ENCODE results near the gene PTGER4.
A peak's percentile ranks its signal among the peaks of the same experiment; 100 is the strongest.
"Not testable (repeated sequence)": the region's sequence is repeated elsewhere in the genome, so short reads cannot be mapped to it uniquely, and the experiment has no call there.

The PTGER4 gene

DNA sequence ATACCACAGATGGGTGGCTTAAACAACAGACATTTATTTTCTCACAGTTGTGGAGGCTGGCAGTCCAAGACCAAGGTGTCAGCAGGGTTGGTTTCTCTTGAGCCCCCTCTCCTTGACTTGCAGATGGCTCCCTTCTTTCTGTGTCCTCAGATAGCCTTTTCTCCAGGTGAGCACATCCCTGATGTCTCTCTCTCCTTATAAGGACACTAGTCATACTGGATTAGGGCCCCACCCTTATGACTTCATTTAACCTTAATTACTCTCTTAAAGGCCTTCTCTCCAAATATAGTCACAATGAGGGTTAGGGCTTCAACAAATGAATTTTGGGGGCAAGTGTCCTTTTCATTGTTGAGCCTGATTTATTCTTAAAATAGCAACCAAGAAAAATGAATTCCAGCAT is 14.7 kb downstream of the PTGER4 start:
- no peak for FAIRE-seq

DNA sequence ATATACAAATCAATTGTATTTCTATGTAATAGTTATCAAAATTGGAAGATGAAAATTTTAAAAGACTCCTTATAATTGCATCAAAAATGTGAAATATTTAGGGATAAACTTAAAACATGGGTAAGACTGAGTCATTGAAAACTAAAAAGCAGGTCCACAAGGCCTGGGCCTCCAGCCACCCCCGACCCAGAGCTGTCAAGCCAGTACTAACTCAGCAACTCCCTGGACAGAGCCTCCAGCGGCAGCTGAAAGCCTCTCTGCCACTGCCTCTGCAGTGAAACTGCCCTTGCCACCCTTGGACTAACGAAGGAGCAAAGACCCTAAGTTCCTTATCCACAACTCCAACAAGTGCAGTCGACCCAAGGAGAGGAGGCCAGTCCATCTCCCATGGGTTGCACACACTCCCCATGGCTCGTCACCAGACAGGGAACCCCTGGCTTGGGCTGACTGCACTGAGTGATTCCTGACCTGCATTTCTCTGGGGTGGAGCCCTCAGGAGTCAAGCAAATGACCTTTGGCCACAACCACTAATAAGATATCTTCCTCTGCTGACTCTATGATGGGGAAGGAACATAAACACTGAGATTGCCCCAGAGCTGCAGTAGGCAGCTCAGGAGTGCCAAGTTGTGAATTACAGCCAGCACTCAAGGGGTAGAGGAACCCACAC is 20.5 kb downstream of the PTGER4 start:
- FAIRE-seq, result no peak

DNA sequence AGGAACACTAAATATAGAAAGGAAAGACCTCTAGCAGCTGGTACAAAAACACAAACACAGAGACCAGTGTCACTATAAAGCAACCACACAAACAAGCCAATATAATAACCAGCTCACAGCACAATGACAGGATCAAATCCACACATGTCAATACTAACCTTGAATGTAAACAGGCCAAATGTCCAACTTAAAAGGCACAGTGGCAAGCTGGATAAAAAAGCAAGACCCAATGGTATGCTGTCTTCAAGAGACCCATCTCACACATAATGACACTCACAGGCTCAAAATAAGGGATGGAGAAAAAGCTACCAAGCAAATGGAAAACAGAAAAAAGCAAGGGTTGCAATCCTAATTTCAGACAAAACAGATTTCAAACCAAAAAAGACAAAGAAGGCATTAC is 22.3 kb downstream of the PTGER4 start:
- not testable (repeated sequence) for FAIRE-seq

DNA sequence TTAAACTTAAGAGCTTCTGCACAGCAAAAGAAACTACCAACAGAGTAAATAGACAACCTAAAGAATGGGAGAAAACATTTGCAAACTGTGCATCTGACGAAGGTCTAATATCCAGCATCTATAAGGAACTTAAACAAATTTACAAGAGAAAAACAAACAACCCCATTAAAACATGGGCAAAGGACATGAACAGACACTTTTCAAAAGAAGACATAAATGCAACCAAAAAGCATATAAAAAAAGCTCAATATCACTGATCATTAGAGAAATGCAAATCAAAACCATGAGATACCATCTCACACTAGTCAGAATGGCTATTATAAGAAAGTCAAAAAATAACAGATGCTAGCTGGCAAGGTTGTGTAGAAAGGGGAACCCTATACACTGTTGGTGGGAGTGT is 25.8 kb downstream of the PTGER4 start:
- not testable (repeated sequence) for FAIRE-seq

DNA sequence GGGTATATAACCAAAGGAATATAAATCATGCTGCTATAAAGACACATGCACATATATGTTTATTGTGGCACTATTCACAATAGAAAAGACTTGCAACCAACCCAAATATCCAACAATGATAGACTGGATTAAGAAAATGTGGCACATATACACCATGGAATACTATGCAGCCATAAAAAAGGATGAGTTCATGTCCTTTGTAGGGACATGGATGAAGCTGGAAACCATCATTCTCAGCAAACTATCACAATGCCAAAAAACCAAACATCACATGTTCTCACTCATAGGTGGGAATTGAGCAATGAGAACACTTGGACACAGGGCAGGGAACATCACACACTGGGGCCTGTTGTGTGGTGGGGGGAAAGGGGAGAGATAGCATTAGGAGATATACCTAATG is 30.9 kb downstream of the PTGER4 start:
- FAIRE-seq, result not testable (repeated sequence)

DNA sequence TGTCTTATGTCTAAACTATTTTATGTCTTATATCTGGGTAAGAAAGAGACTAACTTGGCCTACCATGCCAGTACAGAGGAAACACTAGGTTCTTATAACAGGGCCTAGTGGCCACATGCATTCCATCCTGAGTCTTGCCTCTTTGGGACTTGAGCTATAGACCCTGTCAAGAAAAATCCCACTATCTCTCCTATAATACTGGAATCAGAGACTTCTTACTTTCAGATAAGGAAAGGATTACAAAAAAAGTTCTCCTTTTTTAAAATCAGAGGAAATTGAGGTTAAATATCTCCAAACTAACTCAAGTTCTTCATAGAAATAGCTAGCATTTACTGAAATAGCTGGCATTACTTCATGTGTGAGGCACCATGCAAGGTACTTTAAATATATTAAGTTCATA is 34.3 kb downstream of the PTGER4 start:
- no peak for FAIRE-seq

DNA sequence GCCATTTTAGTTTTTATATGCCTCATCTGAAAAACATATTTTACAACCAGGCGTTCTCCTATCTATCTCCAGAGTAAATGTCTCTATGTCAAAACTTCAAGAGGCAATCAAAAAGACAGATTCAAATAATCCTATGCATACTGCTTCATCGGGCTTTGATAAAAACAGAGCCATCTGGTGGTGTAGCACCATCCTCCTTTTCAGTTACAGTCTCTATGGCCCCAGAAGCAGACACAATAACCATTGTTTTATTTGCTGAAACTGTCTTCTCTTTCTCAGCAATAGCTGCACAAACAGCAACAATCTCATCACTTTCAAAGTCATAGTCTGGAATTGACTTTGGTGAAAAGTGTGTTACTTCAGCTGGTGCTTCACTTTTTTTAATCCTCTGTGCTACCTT is 36.3 kb downstream of the PTGER4 start:
- FAIRE-seq, result no peak

DNA sequence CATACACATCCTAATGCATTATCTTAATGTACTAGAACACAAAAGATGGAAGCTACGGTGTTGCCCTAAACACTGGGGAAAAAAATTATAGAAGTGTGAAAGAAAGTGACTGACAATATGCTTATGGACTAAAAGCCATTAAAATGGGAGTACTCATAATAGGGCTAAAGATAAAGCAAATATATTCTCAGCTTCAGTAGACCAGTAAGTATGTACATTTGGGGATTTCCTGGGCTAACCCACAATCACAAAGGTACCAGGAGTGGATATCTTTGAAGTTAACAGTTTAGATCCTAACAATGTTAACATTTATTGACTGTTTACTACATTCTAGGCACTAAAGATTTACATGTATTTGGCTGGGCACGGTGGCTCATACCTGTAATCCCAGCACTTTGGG is 36.9 kb downstream of the PTGER4 start:
- FAIRE-seq, result no peak

DNA sequence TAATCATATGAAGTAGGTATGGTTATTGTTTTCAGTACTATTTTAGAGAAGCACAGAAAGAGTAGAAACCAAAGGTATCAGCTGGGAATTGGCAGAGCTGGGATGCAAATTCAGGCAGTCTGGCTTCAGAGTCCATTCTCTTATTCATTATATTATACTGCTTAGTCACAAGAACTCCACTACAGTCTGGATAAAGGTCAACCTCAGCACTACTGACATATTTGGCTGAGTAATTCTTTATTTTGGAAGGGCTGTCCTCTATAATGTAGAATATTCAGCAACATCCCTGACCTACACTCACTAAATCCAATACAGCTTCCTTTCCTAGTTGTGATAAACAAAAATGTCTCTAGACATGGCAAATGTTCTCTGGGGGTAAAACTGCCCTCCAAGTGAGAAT is 37.6 kb downstream of the PTGER4 start:
- no peak for FAIRE-seq

DNA sequence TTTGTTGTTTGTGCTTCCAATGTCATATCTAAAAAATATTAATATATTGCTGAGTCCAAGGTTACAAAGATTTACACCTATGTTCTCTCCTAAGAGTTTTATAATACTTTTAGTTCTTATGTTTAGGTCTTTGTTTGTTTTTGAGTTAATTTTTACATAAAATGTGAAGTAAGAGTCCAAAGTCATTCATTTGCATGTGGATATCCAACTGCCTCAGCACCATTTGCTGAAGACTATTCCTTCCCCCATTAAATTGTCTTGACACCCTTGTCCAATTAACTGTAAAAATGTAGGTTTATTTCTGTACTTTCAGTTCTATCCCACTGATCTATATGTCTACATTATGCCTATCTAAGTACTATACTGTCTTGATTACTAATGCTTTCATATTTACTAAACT is 40.4 kb downstream of the PTGER4 start:
- FAIRE-seq, result no peak

DNA sequence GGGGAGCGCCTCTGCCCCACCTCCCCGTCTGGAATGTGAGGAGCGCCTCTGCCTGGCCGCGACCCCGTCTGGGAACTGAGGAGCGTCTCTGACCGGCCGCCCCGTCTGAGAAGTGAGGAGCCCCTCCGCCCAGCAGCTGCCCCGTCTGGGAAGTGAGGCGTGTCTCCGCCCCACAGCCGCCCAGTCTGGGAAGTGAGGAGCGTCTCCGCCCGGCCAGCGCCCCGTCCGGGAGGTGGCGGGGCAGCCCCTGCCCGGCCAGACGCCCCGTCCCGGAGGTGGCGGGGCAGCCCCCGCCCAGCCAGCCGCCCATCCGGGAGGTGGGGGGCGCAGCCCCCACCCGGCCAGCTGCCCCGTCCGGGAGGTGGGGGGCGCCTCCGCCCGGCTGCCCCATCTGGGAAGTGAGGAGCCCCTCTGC is 42.8 kb downstream of the PTGER4 start:
- FAIRE-seq, result not testable (repeated sequence)

DNA sequence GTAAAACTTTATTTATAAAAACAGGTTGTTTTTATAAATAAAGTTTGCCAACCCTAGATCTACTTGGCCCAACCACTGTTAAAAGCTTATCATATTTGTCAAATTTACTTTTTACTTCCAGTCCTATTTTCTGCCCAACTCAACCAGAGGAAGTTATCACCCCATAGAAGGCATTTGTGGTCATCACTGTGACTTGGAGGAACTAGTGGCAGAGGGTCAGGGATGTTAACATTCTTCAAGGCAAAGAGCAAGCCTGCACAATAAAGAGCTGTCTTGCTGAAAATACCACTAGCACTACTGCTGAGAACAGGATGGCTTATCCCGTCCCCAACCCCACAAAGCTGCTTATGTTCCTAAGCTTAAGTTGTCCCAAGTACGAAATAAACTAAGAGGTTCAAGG is 53.7 kb downstream of the PTGER4 start:
- no peak for FAIRE-seq

DNA sequence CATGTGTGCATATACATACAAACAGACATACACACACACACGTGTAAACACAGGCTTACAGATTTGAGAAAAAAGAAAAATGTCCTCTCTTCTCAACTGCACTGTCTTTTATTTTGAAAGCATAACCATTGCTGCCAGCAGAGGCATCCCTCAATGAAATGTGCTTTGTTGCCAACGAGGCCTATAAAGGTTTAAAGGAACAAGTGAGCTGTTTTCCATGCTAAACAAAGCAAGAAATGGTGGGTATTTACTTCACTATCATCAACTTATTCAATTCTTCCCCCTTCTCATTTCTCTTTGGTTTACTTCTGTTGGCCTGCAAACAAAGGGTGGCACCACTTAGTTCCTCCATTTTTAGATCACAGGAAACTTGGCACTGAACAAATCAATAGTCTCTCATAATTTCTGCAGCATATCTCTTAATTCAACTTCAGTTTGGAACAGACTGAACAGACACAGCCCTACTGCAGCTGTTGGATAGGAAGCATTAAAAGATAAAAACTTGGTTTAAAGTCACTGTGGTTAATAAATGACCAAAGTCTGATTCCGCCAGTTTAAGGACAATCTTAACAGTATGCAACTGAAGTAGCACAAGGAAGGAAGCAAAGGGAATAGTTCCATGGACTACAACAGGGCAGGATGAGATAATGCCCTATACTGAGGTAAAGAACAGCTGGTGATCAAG is 54.3 kb downstream of the PTGER4 start:
- FAIRE-seq, result no peak

DNA sequence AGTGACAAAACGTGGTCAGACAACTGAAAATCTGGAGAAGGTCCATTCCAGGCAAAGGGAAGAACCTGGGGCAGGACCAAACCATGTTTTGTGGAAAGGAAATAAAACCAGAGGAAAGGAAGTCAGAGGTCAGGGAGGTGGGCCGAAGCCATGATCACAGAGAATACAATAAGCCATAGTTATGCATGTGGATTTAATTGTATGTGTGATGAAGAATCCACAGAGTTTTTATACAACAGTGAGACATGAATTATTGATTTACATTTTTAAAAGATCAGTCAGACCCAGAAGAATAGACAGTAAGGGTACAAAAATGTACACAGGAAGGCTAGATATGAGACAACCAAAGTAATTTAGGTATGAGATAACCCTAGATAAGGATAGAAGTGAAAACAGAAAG is 55.3 kb downstream of the PTGER4 start:
- no peak for FAIRE-seq

DNA sequence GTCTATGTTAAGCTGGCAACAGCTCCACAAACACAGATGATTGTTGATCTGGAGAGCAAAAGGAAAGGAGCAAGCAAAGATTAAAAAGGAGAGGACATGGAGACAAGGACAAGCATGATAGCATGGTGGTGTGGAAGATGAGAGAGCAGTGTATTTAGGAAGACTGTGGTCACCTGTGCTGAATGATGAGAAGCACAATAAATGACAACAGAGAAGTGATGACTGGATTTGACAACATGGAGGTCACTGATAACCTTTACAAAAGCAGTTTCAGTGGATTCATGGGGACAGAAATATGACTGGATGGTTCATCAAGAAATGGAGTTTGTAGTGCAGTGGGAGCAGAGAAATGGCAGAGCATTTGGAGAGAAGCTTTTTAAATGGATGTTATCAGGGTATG is 55.9 kb downstream of the PTGER4 start:
- FAIRE-seq, result no peak

DNA sequence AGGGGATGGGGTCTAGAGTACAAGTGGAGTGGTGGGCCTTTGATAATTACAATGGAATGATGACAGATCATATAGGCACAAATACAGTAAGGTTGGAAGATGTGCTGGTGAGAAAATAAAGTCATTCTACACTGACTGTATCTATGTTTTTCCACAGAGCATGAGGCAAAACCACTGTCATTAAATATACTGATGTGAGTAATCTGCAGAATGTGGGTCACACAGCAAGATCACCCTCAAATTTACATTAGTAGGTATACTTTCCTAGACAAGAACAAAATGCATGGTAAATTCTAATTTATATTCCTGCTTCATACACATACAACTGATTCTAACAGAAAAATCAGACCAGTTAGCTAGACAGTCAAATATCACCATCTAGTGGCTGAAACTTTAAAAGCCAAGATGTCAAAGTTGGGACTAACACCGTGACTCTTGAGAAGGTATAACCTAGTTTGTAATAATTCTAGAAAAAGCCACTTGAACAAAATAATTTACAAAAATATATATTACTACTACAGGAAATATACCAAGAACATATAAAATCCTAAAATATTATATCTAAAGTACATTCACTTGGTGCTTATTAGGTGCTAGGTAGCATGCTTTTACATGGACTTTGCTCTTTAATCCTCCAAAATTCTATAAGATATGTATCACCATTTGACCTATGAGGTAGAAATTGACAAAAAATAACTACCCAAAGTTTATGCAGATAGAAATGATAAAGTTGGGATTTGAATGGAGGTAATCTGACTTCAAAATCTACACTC is 56.6 kb downstream of the PTGER4 start:
- FAIRE-seq, result peak; percentile 96

DNA sequence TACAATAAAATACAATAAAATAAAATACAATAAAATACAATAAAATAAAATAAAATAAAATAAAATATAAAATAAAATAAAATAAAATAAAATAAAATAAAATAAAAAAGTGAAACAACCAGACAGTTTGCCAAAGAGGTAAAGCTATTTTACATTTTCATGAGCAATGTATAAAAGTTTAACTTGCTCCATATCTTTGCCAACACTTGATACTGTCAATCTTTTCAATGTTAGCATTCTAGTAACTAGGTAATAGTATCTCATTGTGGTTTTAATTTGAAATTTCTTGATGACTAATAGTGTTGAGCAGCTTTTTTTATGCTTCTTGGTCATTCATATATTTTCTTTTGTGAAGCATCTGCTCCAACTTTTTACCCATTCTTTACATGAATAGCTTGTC is 58.8 kb downstream of the PTGER4 start:
- FAIRE-seq, result peak; percentile 87
